ENCODE data around the gene GOLGA6B.
"Not testable (repeated sequence)": the region's sequence is repeated elsewhere in the genome, so short reads cannot be mapped to it uniquely, and the experiment has no call there.

The GOLGA6B gene

DNA sequence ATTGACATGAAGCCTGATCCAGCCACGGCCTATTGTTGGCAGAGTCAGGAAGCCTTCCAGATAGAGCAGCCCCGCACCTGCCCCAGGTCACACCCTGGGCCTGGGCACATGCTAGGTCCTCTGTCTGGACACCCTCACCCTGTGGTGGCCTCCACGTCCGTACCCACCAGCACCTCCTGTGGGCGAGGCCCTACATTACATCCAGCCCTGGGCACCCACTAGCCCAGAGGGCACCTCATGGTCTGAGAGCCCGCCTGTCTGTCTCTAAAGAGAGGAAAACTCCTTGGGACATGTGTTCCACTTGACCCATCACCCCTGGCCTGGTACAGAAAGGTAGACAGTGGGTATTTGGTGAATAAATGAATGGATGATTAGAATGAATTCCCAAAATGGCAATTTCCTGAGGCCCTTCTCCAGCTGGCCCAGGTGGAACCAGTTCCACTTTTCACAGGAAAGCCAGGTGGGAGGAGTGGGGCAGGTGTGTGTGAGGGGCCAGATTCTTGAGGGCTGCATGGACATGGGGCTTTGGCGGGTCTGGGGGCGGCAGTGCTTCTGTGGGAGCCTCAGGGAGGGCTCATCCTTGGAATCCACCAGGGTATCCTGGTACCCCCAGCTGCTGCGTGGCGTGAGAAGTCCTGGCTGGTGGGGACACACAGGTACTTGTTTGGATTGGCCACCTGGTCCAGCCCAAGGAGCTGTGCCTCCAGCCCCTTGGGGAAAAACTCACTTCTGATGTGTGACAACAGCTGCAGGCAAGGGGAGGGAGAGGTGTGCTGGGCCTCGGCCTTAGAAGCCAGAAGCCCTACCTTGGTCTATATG is 26.0 kb upstream of the GOLGA6B start:
- DNase-seq (ENCODE audit: low read depth); H3K4me3 ChIP-seq (ENCODE audit: low read length); H3K27me3 ChIP-seq (replicated peaks; ENCODE audit: control insufficient read depth, insufficient read depth, low read length); H3K9ac ChIP-seq (ENCODE audit: low read length); H3K36me3 ChIP-seq (ENCODE audit: control insufficient read depth, insufficient read depth, low read length, severe bottlenecking); H3K9me3 ChIP-seq (ENCODE audit: control insufficient read depth, low read length); H3K4me1 ChIP-seq (ENCODE audit: control insufficient read depth, insufficient read depth, low read length): not testable (repeated sequence)

DNA sequence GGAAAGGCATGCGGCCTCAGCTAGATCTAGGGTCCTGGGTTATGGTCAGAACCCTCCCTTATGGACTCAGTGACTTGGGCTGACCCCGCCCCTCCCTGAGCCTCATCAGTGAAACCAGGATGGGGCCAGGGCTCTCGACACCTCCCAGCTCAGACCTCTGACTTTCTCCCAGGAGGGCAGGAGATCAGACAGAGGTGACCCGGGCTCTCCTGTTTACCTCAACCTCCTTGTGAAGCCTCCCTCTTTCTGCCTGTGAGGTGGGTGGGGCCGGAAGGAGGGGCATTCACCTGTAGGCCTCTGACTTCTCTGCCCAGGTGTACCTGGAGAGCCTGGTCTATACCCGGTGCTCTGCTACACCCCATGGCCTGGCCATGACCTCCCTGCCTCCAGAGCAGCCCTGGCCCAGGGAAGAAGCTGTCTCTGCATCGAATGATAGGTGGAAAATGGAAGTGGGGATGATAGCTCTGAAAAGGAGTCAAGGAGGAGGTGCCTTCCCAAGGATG is 25.4 kb upstream of the GOLGA6B start:
- H3K4me3 ChIP-seq (ENCODE audit: low read length); H3K36me3 ChIP-seq (ENCODE audit: control insufficient read depth, insufficient read depth, low read length, severe bottlenecking); H3K9ac ChIP-seq (ENCODE audit: low read length); H3K27me3 ChIP-seq (replicated peaks; ENCODE audit: control insufficient read depth, insufficient read depth, low read length); H3K4me1 ChIP-seq (ENCODE audit: control insufficient read depth, insufficient read depth, low read length); H3K9me3 ChIP-seq (ENCODE audit: control insufficient read depth, low read length); DNase-seq (ENCODE audit: low read depth): not testable (repeated sequence)

DNA sequence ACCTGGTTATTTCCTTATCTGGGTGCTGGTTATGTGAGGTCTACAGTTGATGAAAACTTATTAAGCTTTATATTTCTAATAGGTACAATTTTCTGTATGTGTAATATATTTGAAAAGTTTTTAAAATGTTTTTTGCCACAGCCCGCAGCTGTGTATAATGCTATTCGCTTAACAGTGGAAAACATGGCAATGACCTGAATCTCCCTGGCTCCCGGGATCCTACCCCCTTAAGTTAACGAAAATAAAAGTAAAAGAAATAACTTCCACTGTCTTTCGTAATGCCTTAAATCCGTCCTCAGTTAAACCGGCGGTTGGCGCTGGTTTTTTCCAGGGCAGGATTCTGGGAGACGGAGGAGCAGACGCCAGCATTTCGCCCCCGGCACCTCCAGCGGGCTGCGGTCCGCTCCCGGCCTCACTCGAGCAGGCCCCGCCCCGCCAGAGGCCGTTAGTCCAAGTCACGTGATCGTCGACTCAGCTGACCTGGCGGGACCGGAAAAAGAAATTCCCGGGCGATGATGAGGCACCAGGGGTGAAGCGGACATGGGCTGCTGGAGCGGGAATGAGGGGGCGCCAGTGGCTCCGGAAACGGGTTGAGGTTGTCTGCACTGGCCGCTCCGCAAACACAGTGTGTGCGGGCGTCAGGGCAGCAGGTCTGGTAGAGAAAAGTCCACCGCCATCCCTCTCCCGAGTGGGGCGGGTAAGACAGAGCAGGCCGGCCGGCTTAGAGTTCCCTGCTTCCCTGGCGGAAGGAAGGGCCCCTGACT is 17.8 kb upstream of the GOLGA6B start:
- not testable (repeated sequence) for H3K9me3 ChIP-seq (ENCODE audit: control insufficient read depth, low read length)
- peak overlapping the region; percentile 54 for H3K4me3 ChIP-seq (ENCODE audit: low read length)

DNA sequence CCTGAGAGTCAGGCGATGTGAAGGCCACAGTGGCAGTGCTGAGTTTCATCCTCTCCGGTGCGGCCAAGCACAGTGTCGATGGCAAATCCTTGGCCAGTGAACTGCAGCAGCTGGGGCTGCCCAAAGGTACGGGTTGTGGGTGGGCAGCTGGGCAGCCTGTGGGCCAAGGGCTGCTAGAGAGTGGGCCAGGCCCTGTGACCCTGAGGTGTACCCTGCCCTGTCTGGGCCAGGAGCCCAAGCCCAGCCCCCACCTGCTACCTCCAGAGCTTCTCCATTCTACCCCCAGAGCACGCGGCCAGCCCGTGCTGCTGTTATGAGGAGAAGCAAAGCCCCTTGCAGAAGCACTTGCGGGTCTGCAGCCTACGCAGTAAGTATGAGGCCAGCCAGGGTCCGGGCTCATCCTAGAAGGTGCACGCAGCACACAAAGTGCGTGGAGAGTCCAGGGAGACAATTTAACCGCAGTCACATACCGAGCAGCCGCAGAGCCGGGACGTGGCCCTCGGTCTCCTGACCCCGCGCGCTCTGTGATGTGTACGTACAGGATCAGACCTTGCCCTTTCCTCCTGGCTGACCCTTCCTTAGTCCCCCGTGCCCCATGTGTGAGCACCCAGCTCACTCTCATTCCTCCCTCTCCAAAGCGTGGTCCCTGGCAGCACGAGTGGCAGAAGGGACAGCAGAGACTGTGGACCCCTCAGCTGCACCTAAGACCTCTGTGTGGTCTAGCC is 14.6 kb upstream of the GOLGA6B start:
- not testable (repeated sequence) for H3K27me3 ChIP-seq (replicated peaks; ENCODE audit: control insufficient read depth, insufficient read depth, low read length); H3K9me3 ChIP-seq (ENCODE audit: control insufficient read depth, low read length); H3K4me3 ChIP-seq (ENCODE audit: low read length); DNase-seq (ENCODE audit: low read depth); H3K4me1 ChIP-seq (ENCODE audit: control insufficient read depth, insufficient read depth, low read length); H3K36me3 ChIP-seq (ENCODE audit: control insufficient read depth, insufficient read depth, low read length, severe bottlenecking); H3K9ac ChIP-seq (ENCODE audit: low read length)

More for the DNA sequence above, 17.8 kb upstream of the GOLGA6B start:
- peak; percentile 85 for DNase-seq (ENCODE audit: low read depth)
- H3K4me1 ChIP-seq (ENCODE audit: control insufficient read depth, insufficient read depth, low read length); H3K9ac ChIP-seq (ENCODE audit: low read length); H3K27me3 ChIP-seq (replicated peaks; ENCODE audit: control insufficient read depth, insufficient read depth, low read length); H3K36me3 ChIP-seq (ENCODE audit: control insufficient read depth, insufficient read depth, low read length, severe bottlenecking): not testable (repeated sequence)

DNA sequence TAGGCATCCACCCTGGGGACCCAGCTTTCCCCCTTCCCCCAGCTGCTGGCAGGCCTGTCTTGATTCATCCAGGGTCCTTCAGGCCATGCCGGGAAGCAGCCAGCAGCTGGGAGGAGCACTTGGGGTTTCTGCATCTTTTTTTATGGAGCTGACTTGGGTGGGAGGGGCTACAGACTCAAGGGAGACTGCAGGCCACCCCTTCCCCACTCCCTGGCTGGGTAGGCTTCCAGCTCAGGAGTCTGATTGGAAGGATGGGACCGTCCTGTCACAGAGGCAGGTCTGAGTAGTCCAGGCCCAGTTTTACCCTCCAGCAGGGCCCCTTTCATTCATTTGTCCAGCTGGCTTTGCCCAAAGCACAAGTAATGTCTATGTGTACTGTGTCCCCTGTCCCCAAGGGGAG is 12.2 kb upstream of the GOLGA6B start:
- not testable (repeated sequence) for H3K9me3 ChIP-seq (ENCODE audit: control insufficient read depth, low read length); H3K9ac ChIP-seq (ENCODE audit: low read length); DNase-seq (ENCODE audit: low read depth); H3K4me3 ChIP-seq (ENCODE audit: low read length); H3K4me1 ChIP-seq (ENCODE audit: control insufficient read depth, insufficient read depth, low read length); H3K36me3 ChIP-seq (ENCODE audit: control insufficient read depth, insufficient read depth, low read length, severe bottlenecking); H3K27me3 ChIP-seq (replicated peaks; ENCODE audit: control insufficient read depth, insufficient read depth, low read length)

DNA sequence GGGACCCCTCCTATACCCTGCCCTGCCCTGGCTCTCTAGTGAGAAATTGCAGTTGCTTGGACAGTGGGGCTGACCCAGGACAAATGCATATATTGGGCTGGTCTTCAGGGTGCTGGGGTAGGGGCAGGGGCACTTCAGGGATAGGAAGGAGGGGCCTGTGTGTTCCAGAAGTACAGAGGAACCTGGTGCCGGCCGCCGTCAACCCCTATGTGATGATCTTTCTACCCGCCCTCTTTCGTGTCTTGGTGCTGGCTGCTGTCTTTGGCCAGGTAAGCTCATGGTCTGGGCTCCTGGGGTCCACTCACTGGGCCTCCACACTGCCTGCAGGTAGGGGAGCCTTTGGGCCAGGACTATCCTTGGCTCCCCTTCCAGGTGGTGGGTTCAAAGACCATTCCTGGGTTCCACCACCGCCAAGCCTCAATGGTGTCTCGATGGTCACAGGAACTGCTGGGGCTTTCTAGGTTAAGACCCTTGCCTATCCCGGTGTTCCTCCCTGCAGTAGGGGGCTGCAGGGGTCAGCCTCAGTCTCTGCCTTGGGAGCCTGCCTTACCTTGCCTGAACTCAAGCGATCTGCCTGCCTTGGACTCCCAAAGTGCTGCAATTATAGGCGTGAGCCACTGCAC is 5.8 kb upstream of the GOLGA6B start:
- not testable (repeated sequence) for H3K27me3 ChIP-seq (replicated peaks; ENCODE audit: control insufficient read depth, insufficient read depth, low read length); H3K9me3 ChIP-seq (ENCODE audit: control insufficient read depth, low read length); H3K9ac ChIP-seq (ENCODE audit: low read length); DNase-seq (ENCODE audit: low read depth); H3K4me3 ChIP-seq (ENCODE audit: low read length); H3K4me1 ChIP-seq (ENCODE audit: control insufficient read depth, insufficient read depth, low read length); H3K36me3 ChIP-seq (ENCODE audit: control insufficient read depth, insufficient read depth, low read length, severe bottlenecking)

DNA sequence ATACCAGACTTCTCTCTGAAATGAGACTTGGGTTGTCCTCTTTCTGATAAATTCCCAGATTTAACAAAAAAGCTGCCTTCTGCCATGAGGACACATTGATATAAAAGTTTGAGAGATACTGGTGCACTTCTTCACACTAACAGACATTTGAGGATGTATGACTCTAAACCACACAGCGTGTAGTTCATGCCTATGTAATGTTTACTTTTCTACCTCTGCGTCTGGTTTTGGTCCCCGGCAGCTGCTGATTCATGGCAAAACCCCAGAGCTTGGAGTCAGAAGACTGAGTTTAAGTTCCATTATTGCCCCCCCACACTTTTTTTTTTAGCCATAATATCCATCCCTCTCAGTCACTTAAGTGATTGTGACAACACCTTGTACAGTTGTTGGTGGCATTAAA is 1.5 kb downstream of the GOLGA6B start:
- DNase-seq (ENCODE audit: low read depth); H3K27me3 ChIP-seq (replicated peaks; ENCODE audit: control insufficient read depth, insufficient read depth, low read length); H3K36me3 ChIP-seq (ENCODE audit: control insufficient read depth, insufficient read depth, low read length, severe bottlenecking); H3K4me3 ChIP-seq (ENCODE audit: low read length); H3K4me1 ChIP-seq (ENCODE audit: control insufficient read depth, insufficient read depth, low read length); H3K9ac ChIP-seq (ENCODE audit: low read length); H3K9me3 ChIP-seq (ENCODE audit: control insufficient read depth, low read length): not testable (repeated sequence)

DNA sequence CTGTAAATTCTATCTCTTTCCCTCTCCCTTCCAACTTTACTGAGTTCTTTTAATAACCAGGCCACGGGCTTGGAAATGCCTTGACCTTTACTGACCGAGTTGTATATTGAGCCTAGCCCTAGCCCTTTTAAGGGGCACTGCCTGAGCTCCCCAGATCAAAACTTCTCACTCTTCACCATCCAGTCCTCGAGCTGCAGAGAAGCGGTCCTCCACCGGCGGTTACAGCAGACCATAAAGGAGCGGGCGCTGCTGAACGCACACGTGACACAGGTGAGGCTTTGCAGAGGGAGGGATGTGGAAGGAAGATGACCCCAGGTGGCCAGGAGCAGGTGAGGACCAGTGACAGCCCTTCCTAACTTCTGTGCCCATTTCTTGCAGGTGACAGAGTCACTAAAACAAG is 6.6 kb downstream of the GOLGA6B start:
- H3K27me3 ChIP-seq (replicated peaks; ENCODE audit: control insufficient read depth, insufficient read depth, low read length); DNase-seq (ENCODE audit: low read depth); H3K9ac ChIP-seq (ENCODE audit: low read length); H3K4me3 ChIP-seq (ENCODE audit: low read length); H3K36me3 ChIP-seq (ENCODE audit: control insufficient read depth, insufficient read depth, low read length, severe bottlenecking); H3K9me3 ChIP-seq (ENCODE audit: control insufficient read depth, low read length); H3K4me1 ChIP-seq (ENCODE audit: control insufficient read depth, insufficient read depth, low read length): not testable (repeated sequence)

DNA sequence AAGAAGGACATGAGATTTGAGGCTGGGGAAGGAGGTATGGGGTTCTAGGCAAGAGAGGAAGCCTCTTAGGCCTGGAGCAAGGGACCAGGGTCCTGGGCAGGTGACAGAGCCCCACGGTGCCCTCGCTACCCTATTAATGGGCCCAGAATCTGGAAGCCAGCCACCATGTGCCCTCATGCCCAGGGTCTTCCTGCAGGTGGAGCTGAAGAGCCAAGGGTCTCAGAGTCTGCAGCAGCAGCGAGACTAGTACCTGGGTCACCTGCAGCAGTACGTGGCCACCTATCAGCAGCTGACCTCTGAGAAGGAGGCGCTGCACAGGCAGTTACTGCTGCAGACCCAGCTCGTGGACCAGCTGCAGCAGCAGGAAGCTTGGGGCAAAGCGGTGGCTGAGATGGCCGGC is 9.4 kb downstream of the GOLGA6B start:
- not testable (repeated sequence) for H3K9me3 ChIP-seq (ENCODE audit: control insufficient read depth, low read length); DNase-seq (ENCODE audit: low read depth); H3K27me3 ChIP-seq (replicated peaks; ENCODE audit: control insufficient read depth, insufficient read depth, low read length); H3K4me3 ChIP-seq (ENCODE audit: low read length); H3K9ac ChIP-seq (ENCODE audit: low read length); H3K36me3 ChIP-seq (ENCODE audit: control insufficient read depth, insufficient read depth, low read length, severe bottlenecking); H3K4me1 ChIP-seq (ENCODE audit: control insufficient read depth, insufficient read depth, low read length)

DNA sequence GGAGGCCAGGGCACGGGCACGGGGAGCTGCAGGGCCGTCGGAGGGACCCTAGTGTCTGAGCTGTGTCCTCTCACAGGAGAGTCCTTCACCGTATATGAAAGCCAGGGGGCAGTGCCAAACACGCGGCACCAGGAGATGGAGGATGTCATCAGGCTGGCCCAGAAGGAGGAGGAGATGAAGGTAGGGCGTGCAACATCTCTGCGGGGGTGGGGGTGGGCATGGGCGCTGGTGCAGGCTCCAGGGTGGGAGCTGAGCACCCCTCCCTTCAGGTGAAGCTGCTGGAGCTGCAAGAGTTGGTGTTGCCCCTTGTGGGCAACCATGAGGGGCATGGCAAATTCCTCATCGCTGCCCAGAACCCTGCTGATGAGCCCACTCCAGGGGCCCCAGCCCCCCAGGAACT is 11.2 kb downstream of the GOLGA6B start:
- not testable (repeated sequence) for H3K4me1 ChIP-seq (ENCODE audit: control insufficient read depth, insufficient read depth, low read length); H3K4me3 ChIP-seq (ENCODE audit: low read length); H3K27me3 ChIP-seq (replicated peaks; ENCODE audit: control insufficient read depth, insufficient read depth, low read length)

DNA sequence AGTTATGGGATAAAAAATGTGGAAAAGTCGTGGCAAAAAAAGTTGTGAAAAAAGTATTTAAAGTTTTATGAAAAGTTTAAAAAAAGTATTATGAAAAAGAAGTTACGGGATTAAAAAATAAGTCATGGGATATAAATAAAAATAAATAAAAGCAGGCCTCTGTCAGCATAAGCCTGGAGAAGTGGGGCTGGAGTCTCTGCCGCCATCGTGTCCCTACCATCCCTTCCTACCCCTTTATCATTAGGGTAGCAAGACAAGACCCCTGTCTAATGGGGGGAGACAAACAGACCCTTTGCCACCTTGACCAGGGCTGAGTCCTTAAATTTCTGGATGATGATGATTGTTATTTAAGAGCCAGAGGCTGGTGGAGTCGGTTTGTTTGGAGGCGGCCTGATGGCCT is 15.3 kb downstream of the GOLGA6B start:
- not testable (repeated sequence) for DNase-seq (ENCODE audit: low read depth); H3K9ac ChIP-seq (ENCODE audit: low read length); H3K9me3 ChIP-seq (ENCODE audit: control insufficient read depth, low read length); H3K36me3 ChIP-seq (ENCODE audit: control insufficient read depth, insufficient read depth, low read length, severe bottlenecking); H3K4me1 ChIP-seq (ENCODE audit: control insufficient read depth, insufficient read depth, low read length); H3K4me3 ChIP-seq (ENCODE audit: low read length)
- peaks cover 16% of the 10 kb centered on the region for H3K27me3 ChIP-seq (replicated peaks; ENCODE audit: control insufficient read depth, insufficient read depth, low read length)

More for the DNA sequence above, 11.2 kb downstream of the GOLGA6B start:
- H3K9me3 ChIP-seq (ENCODE audit: control insufficient read depth, low read length); DNase-seq (ENCODE audit: low read depth); H3K9ac ChIP-seq (ENCODE audit: low read length); H3K36me3 ChIP-seq (ENCODE audit: control insufficient read depth, insufficient read depth, low read length, severe bottlenecking): not testable (repeated sequence)

Measured in adipocyte (in vitro differentiated cells).